ENCODE data around the gene DSP.
A peak's percentile ranks its signal among the peaks of the same experiment; 100 is the strongest.

The DSP gene

DNA sequence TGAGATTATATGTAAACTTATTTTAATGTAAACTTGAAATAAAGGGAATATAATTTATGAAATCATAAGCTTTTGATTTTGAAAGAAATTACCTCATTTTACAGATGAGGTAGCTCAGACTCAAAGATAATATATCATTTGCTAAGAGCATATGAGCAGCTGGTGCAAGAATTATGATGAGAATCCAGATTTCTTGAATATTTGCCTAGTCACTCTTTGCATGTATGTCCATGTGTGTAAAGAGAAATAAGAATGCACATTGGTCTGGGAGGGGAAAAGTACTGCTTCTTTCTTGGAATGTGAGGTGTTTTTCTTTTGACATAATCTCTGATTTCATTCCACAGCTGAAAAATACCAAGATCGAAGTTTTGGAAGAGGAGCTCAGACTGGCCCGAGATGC, 37.5 kb downstream of the DSP start:
- TF ChIP-seq, protein P1, sequence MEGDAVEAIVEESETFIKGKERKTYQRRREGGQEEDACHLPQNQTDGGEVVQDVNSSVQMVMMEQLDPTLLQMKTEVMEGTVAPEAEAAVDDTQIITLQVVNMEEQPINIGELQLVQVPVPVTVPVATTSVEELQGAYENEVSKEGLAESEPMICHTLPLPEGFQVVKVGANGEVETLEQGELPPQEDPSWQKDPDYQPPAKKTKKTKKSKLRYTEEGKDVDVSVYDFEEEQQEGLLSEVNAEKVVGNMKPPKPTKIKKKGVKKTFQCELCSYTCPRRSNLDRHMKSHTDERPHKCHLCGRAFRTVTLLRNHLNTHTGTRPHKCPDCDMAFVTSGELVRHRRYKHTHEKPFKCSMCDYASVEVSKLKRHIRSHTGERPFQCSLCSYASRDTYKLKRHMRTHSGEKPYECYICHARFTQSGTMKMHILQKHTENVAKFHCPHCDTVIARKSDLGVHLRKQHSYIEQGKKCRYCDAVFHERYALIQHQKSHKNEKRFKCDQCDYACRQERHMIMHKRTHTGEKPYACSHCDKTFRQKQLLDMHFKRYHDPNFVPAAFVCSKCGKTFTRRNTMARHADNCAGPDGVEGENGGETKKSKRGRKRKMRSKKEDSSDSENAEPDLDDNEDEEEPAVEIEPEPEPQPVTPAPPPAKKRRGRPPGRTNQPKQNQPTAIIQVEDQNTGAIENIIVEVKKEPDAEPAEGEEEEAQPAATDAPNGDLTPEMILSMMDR (IDR thresholded peaks at IDR 0.05; ENCODE audit: insufficient read depth, low read length, missing control alignments), result no peak
- ChIA-PET CTCF (interaction anchor here (1.5 kb wide), 1 partner anchor 154 kb away, joined by 6 read pairs; no protein-coding TSS in a partner anchor), POLR2A (no interaction called here)

DNA sequence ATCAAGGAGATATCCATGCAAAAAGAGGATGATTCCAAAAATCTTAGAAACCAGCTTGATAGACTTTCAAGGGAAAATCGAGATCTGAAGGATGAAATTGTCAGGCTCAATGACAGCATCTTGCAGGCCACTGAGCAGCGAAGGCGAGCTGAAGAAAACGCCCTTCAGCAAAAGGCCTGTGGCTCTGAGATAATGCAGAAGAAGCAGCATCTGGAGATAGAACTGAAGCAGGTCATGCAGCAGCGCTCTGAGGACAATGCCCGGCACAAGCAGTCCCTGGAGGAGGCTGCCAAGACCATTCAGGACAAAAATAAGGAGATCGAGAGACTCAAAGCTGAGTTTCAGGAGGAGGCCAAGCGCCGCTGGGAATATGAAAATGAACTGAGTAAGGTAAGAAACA, 38.4 kb downstream of the DSP start:
- TF ChIP-seq, protein P1 (IDR thresholded peaks at IDR 0.05; ENCODE audit: insufficient read depth, low read length, missing control alignments), result no peak
- POLR2A ChIA-PET, result no interaction called here
- DNase-seq (ENCODE audit: low read depth, low spot score), result no peak
- H3K4me3 ChIP-seq (ENCODE audit: low read depth, low read length), result no peak overlapping the region
- CTCF ChIA-PET, result interaction anchor here (1.4 to 1.5 kb wide), 2 partner anchors 154 to 480 kb away, joined by 3 to 6 read pairs; no protein-coding TSS in a partner anchor

More for the DNA sequence above, 37.5 kb downstream of the DSP start:
- no peak for DNase-seq (ENCODE audit: low read depth, low spot score)
- H3K4me3 ChIP-seq (ENCODE audit: low read depth, low read length), result no peak overlapping the region

DNA sequence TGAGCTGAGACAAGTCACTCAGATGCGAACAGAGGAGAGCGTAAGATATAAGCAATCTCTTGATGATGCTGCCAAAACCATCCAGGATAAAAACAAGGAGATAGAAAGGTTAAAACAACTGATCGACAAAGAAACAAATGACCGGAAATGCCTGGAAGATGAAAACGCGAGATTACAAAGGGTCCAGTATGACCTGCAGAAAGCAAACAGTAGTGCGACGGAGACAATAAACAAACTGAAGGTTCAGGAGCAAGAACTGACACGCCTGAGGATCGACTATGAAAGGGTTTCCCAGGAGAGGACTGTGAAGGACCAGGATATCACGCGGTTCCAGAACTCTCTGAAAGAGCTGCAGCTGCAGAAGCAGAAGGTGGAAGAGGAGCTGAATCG, 39.1 kb downstream of the DSP start:
- POLR2A ChIA-PET, result no interaction called here
- no peak overlapping the region for H3K4me3 ChIP-seq (ENCODE audit: low read depth, low read length)
- CTCF ChIA-PET, result interaction anchor here (0.6 to 1.5 kb wide), 3 partner anchors 155 to 479 kb away, joined by 3 to 6 read pairs (median 3); no protein-coding TSS in a partner anchor

DNA sequence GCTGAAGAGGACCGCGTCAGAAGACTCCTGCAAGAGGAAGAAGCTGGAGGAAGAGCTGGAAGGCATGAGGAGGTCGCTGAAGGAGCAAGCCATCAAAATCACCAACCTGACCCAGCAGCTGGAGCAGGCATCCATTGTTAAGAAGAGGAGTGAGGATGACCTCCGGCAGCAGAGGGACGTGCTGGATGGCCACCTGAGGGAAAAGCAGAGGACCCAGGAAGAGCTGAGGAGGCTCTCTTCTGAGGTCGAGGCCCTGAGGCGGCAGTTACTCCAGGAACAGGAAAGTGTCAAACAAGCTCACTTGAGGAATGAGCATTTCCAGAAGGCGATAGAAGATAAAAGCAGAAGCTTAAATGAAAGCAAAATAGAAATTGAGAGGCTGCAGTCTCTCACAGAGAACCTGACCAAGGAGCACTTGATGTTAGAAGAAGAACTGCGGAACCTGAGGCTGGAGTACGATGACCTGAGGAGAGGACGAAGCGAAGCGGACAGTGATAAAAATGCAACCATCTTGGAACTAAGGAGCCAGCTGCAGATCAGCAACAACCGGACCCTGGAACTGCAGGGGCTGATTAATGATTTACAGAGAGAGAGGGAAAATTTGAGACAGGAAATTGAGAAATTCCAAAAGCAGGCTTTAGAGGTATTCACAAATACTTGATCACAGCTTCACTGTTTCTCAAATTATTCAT, 39.6 kb downstream of the DSP start:
- TF ChIP-seq, protein P1 (IDR thresholded peaks at IDR 0.05; ENCODE audit: insufficient read depth, low read length, missing control alignments), result no peak
- POLR2A ChIA-PET, result no interaction called here

More for the DNA sequence above, 39.1 kb downstream of the DSP start:
- no peak for DNase-seq (ENCODE audit: low read depth, low spot score)
- TF ChIP-seq, protein P1 (IDR thresholded peaks at IDR 0.05; ENCODE audit: insufficient read depth, low read length, missing control alignments), result no peak

DNA sequence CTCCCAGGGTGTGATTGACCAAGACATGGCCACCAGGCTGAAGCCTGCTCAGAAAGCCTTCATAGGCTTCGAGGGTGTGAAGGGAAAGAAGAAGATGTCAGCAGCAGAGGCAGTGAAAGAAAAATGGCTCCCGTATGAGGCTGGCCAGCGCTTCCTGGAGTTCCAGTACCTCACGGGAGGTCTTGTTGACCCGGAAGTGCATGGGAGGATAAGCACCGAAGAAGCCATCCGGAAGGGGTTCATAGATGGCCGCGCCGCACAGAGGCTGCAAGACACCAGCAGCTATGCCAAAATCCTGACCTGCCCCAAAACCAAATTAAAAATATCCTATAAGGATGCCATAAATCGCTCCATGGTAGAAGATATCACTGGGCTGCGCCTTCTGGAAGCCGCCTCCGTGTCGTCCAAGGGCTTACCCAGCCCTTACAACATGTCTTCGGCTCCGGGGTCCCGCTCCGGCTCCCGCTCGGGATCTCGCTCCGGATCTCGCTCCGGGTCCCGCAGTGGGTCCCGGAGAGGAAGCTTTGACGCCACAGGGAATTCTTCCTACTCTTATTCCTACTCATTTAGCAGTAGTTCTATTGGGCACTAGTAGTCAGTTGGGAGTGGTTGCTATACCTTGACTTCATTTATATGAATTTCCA, 43.9 kb downstream of the DSP start:
- ChIA-PET CTCF (interaction anchor here (0.9 kb wide), 1 partner anchor 160 kb away, joined by 3 read pairs; no protein-coding TSS in a partner anchor), POLR2A (interaction anchor here (0.7 kb wide), 1 partner anchor 196 kb away, joined by 3 read pairs; the partner anchor contains the start of genes CAGE1 and RIOK1)
- no peak for DNase-seq (ENCODE audit: low read depth, low spot score)
- no peak overlapping the region for H3K4me3 ChIP-seq (ENCODE audit: low read depth, low read length)
- TF ChIP-seq, protein P1 (IDR thresholded peaks at IDR 0.05; ENCODE audit: insufficient read depth, low read length, missing control alignments), result no peak

More for the DNA sequence above, 39.6 kb downstream of the DSP start:
- no peak for DNase-seq (ENCODE audit: low read depth, low spot score)
- CTCF ChIA-PET, result interaction anchor here (0.6 to 1.4 kb wide), 2 partner anchors 189 to 479 kb away, joined by 3 read pairs; no protein-coding TSS in a partner anchor
- no peak overlapping the region for H3K4me3 ChIP-seq (ENCODE audit: low read depth, low read length)

DNA sequence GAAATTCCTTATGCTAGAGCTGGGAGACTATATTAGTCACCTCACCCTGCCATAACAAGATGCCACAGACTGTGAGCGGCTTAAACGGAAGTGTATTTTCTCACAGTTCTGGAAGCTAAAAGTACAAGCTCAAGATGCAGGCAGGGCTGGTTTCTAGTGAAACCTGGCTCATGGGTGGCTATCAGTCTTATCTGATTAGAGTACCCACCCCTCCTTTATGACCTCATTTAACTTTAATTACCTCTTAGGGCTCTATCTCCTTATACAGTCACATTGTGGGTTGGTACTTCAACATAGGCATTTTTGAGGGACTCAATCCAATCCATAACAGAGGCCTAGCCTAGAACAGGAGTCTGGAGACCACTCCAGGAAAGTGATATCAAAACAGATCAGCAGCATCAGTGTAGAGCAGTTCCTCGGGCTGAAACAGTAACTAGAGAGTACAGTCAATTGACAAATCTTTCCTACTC, 46.2 kb downstream of the DSP start:
- TF ChIP-seq, protein P1 (IDR thresholded peaks at IDR 0.05; ENCODE audit: insufficient read depth, low read length, missing control alignments), result no peak
- ChIA-PET POLR2A (interaction anchor here (0.6 kb wide), 1 partner anchor 162 kb away, joined by 3 read pairs; no protein-coding TSS in a partner anchor), CTCF (interaction anchor here (1.2 to 5.5 kb wide), 4 partner anchors 10 to 312 kb away, joined by 3 to 26 read pairs (median 14); no protein-coding TSS in a partner anchor)
- no peak overlapping the region for H3K4me3 ChIP-seq (ENCODE audit: low read depth, low read length)
- peak; percentile 50 for DNase-seq (ENCODE audit: low read depth, low spot score)

Data from AG04449 (cell line).